ENCODE measurements around the gene CCDC92.

GRCh38 chr12:123938679-123939480, 33.8 kb downstream of the CCDC92 start:
- TF ChIP-seq ZFP30 (CRISPR knock-in tag; IDR thresholded peaks at IDR 0.05) (no peak), ZFP3 (CRISPR knock-in tag; IDR thresholded peaks at IDR 0.05) (no peak)
